Parathyroid adenoma (tissue), 2 donors: ENCODE results near the gene TMEM60.

Experiments
- H2AFZ ChIP-seq: fragments of 300-600 bp; sonication (generic); one replicate; pipeline ENCODE4 v1.7.0; 2017; ENCODE audit warnings: antibody characterized with exemption, mild to moderate bottlenecking
- H3K27ac ChIP-seq: fragments of 300-600 bp; sonication (generic); one replicate; pipeline ENCODE4 v1.7.0; 2017
- H3K27me3 ChIP-seq: fragments of 300-600 bp; sonication (generic); one replicate; pipeline ENCODE4 v1.7.0; 2017; ENCODE audit warnings: low read length; ENCODE audit not compliant: control insufficient read depth, insufficient read depth
- H3K36me3 ChIP-seq: fragments of 300-600 bp; sonication (generic); one replicate; pipeline ENCODE4 v1.7.0; 2017; ENCODE audit warnings: low read length; ENCODE audit not compliant: control insufficient read depth, insufficient read depth
- H3K4me1 ChIP-seq: fragments of 300-600 bp; sonication (generic); one replicate; pipeline ENCODE4 v1.7.0; 2017; ENCODE audit warnings: control low read depth
- H3K4me2 ChIP-seq: fragments of 300-600 bp; sonication (generic); one replicate; pipeline ENCODE4 v1.7.0; 2017; ENCODE audit warnings: low read length
- H3K4me3 ChIP-seq: fragments of 300-600 bp; sonication (generic); one replicate; pipeline ENCODE4 v1.7.0; 2017; ENCODE audit warnings: low read depth, low read length
- H3K79me2 ChIP-seq: fragments of 300-600 bp; sonication (generic); one replicate; pipeline ENCODE4 v1.7.0; 2017; ENCODE audit warnings: control low read depth
- H3K9ac ChIP-seq: fragments of 300-600 bp; sonication (generic); one replicate; pipeline ENCODE4 v1.7.0; 2017; ENCODE audit warnings: mild to moderate bottlenecking
- H3K9me3 ChIP-seq: fragments of 300-600 bp; sonication (generic); one replicate; pipeline ENCODE4 v1.7.0; 2017; ENCODE audit warnings: low read length; ENCODE audit not compliant: control insufficient read depth
- TF ChIP-seq, protein P1 (sequence below): fragments of 300-600 bp; sonication (generic); IDR thresholded peaks from one replicate; pipeline ENCODE4 v1.7.0; 2017; ENCODE audit warnings: antibody characterized with exemption, mild to moderate bottlenecking
- donor health status: primary hyperparathyroidism.

TMEM60 gene

DNA sequence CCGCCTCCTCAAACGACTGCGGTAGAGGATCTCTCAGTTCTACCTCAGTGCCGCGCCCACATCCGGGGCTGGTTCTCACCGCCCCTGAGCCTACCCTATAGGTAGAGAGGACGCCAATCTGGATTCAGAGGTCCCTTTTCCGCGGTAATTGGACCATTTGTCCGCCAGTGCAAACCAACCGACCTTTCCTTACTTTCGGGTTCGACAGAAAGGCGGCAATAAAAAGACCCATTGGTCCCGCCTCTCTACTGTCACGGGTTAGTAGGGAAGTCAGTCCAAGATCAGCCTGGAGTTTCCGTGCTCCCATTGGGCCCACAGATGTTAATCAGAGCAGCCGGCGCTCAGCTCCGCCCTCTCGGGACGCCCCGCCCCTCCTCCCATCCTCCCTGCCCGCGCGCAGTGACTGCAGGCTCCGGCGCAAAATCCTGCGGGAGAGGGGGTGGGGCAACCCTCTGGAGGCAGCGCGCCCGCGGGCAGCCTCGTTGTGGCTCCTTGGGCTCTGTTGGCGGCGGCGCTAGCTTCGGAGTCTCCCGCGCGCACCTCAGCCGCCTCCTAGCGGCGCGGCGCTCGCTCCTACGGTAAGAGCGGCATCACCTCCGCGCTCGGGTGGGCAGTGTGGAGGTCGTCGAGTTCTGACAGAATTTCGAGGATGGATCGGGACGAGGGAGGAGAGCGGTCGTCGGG is at the start of gene TMEM60, which contains the start of gene PHTF2:
Gene TMEM60, minus strand, starts transcription at position 41 of the 684 bp plus-strand sequence. CDS start 4,061 bp downstream, outside the sequence.
Gene PHTF2, plus strand, starts transcription at position 380 of the 684 bp plus-strand sequence.
- H3K27me3 ChIP-seq = no peaks in the 10 kb centered on the region
- peak within 1 kb of the TSS; percentile 96 for H3K4me3 ChIP-seq
- H3K4me1 ChIP-seq = peaks cover 14% of the 10 kb centered on the region
- H2AFZ ChIP-seq = peak within 1 kb of the TSS; percentile 91
- H3K4me2 ChIP-seq = peak within 1 kb of the TSS; percentile 88
- H3K9me3 ChIP-seq = no peaks in the 10 kb centered on the region
- TF ChIP-seq, protein P1, sequence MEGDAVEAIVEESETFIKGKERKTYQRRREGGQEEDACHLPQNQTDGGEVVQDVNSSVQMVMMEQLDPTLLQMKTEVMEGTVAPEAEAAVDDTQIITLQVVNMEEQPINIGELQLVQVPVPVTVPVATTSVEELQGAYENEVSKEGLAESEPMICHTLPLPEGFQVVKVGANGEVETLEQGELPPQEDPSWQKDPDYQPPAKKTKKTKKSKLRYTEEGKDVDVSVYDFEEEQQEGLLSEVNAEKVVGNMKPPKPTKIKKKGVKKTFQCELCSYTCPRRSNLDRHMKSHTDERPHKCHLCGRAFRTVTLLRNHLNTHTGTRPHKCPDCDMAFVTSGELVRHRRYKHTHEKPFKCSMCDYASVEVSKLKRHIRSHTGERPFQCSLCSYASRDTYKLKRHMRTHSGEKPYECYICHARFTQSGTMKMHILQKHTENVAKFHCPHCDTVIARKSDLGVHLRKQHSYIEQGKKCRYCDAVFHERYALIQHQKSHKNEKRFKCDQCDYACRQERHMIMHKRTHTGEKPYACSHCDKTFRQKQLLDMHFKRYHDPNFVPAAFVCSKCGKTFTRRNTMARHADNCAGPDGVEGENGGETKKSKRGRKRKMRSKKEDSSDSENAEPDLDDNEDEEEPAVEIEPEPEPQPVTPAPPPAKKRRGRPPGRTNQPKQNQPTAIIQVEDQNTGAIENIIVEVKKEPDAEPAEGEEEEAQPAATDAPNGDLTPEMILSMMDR = peak; percentile 80
- H3K9ac ChIP-seq = peak within 1 kb of the TSS; percentile 51
- no peaks in the 10 kb centered on the region for H3K36me3 ChIP-seq
- H3K79me2 ChIP-seq = peaks cover 10% of the 10 kb centered on the region
- H3K27ac ChIP-seq = peak within 1 kb of the TSS; percentile 76

DNA sequence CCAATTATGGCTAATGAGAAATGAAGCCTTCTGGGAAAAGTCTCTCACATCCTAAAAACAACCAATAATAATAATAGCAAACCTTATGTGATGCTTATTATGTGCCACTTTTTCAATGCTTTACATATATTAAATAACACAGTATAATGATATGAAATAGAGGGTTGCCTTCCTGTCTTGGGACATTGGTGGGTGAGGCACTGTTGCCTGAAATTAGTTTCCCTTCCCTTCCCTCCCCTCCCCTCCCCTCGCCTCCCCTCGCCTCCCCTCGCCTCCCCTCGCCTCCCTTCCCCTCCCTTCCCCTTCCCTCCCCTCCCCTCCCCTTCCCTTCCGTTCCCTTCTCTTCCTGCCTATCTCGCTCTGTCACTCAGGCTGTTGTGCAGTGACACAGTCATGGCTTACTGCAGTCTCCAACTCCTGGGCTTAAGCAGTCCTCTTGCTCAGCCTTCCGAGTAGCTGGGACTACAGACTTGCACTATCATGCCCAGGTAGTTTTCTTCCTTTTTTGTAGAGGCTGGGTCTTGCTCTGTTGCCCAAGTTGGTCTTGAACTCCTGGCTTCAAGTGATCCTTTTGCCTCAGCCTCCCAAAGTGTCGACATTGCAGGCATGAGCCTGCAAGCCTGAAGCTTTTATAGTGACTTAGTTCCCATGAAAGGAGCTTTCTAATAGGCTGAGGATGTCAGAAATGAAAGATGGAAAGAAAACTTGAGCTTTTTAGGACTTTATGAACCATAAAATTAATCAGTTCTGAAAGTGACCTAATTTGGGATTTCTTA is 48.3 kb upstream of the TMEM60 start:
- Histone ChIP-seq H3K9me3 (no peaks in the 10 kb centered on the region), H3K79me2 (peaks cover 3% of the 10 kb centered on the region), H3K9ac (no peak overlapping the region), H3K36me3 (no peaks in the 10 kb centered on the region), H3K27me3 (no peaks in the 10 kb centered on the region), H3K4me1 (no peaks in the 10 kb centered on the region), H2AFZ (no peak overlapping the region), H3K4me3 (no peak overlapping the region), H3K27ac (no peak overlapping the region), H3K4me2 (no peak overlapping the region)
- TF ChIP-seq, protein P1 = no peak

DNA sequence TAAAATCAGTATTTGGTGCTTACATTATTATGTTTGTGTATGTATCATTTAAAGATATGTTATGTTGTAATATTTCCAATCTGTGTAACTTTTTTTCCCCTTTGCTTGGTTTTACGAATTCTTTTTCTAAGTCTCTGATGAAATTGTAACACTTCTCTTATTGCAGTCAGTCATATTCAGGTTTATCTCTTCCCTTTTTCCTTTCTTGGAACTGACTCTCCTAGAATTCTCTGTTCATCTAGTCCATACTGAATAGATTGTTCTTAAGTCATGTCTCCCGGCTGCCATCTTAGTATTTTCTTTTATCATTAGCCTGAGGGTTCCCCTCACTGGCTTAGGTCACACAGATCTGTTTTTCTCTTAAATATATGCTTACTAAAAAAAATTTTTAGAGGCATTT is 45.0 kb upstream of the TMEM60 start:
- no peaks in the 10 kb centered on the region for H3K79me2 ChIP-seq
- no peaks in the 10 kb centered on the region for H3K27me3 ChIP-seq
- H3K4me1 ChIP-seq = peaks cover 4% of the 10 kb centered on the region
- H3K9ac ChIP-seq = no peak overlapping the region
- no peaks in the 10 kb centered on the region for H3K36me3 ChIP-seq
- no peak overlapping the region for H3K27ac ChIP-seq
- H2AFZ ChIP-seq = no peak overlapping the region
- TF ChIP-seq, protein P1 = no peak
- H3K4me2 ChIP-seq = no peak overlapping the region
- no peak overlapping the region for H3K4me3 ChIP-seq
- no peaks in the 10 kb centered on the region for H3K9me3 ChIP-seq

- Histone ChIP-seq H2AFZ (no peak overlapping the region), H3K27ac (no peak overlapping the region), H3K4me3 (no peak overlapping the region), H3K9me3 (no peaks in the 10 kb centered on the region), H3K4me2 (no peak overlapping the region), H3K27me3 (no peaks in the 10 kb centered on the region), H3K36me3 (no peaks in the 10 kb centered on the region), H3K79me2 (peaks cover 3% of the 10 kb centered on the region), H3K4me1 (peaks cover 9% of the 10 kb centered on the region), H3K9ac (no peak overlapping the region)
- TF ChIP-seq, protein P1 = no peak
These were observed 41.7 kb upstream of the TMEM60 start for GRCh38 chr7:77839919-77840318.
